C4-2B (cell line): Measurements from ENCODE around the gene OLA1.

ENCODE experiments used
- CTCF ChIP-seq: fragments of 450-650 bp; conservative IDR thresholded peaks from 2 replicates; pipeline ENCODE4 v1.5.1; 2017; ENCODE audit warnings: mild to moderate bottlenecking
- ZFX ChIP-seq: fragments of 450-650 bp; IDR thresholded peaks from 2 replicates; pipeline ENCODE4 v1.6.1; 2017

GRCh38 chr2:174046172-174046571 lies 202.2 kb downstream of the OLA1 start:
- no peak for TF ChIP-seq CTCF
- TF ChIP-seq ZFX: no peak
